Measurements from ENCODE around the gene GRAP2. TPM values are rescaled to one million over a fixed set of nuclear protein-coding genes. Genes with fewer than 3 reads are reported as not detected.

Gene GRAP2
- total and polyA plus RNA-seq, 2 of the 13 experiments (the other 11 are each of a cell fraction or from before 2014, with no cell fraction given): 0.15 TPM; not detected in 1

DNA sequence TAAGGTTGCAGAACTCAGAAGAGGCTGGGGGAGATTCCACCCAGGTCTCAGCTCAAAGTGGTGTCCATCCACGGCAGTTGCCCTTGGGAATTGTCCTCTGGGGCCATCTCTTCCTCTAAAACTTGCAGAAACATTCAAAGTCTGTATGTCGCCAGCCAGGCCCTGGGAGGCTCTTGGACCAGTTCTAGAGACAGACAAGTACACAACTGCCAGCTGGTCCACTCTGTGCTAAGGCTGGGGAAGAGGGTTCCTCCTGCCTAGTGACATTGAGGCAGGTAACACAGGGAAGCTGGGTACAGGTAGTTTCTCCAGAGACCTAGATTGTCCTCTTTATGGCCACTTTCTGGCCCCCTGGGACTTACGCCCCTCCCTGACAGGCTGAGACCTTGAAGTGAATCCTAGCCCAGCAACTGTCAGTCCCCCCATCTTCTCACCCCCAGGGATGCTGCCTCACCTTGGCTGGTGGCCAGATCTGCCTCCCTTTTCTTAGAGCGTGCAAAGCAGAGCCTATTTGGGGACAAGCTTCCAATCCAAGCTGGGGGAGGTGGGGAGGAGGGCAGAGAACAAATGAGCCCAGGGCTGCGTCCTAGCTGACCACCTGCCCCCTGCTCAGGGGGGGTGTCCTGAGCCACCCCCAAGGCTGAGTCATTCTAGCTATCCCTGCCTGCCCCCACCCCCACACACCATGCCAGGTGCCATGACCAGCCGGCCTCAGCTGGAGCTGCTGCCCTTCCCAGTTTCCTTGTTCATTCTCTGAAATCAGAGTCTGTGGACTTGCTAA, 102.2 kb downstream of the GRAP2 start:
- no TSS peak for BruUV-seq (replicated peaks)
- DNase-seq (ENCODE audit: low spot score) (no peak), ATAC-seq (no peak), FAIRE-seq (no peak)
- no peak overlapping the region for H3K4me3 ChIP-seq (replicated peaks in 1 of 3; ENCODE audit: insufficient read depth in 1 of 3, low read depth in 2 of 3, low read length in 3 of 3)
- no peaks in the 10 kb centered on the region for H3K9me3 ChIP-seq (ENCODE audit: low read length)
- ChIA-PET POLR2A (no interaction called here), CTCF (ENCODE audit: low intra/inter-chr PET ratio, low total read pairs) (no interaction called here)
- H2AFZ ChIP-seq (ENCODE audit: low read length): no peak overlapping the region
- in situ Hi-C loops (cut with HindIII; ENCODE audit: extremely low pct_ligation_motif_present, low pct_unique_long_range_greater_than_20kb): no loop called here
- H4K20me1 ChIP-seq (ENCODE audit: insufficient read depth, low read length): no peaks in the 10 kb centered on the region
- H3K79me2 ChIP-seq (ENCODE audit: insufficient read depth, low read length): no peaks in the 10 kb centered on the region
- 49% methylated on average over 4 of the region's 6 CpGs for WGBS (ENCODE audit: low lambda C conversion rate)
- H3K4me1 ChIP-seq (ENCODE audit: insufficient read depth, low read length): peaks cover 47% of the 10 kb centered on the region
- TF ChIP-seq NRL (CRISPR knock-in tag; IDR thresholded peaks at IDR 0.05; ENCODE audit: borderline replicate concordance) (no peak), ZBTB42 (CRISPR knock-in tag; IDR thresholded peaks at IDR 0.05) (no peak)
- no peak overlapping the region for H3K27ac ChIP-seq (ENCODE audit: extremely low read length, insufficient read depth, low read length)
- no peak overlapping the region for H3K9ac ChIP-seq (ENCODE audit: insufficient read depth, low read depth, low read length)
- intact Hi-C loops (cut with micrococcal nuclease; ENCODE audit: unreplicated experiment): no loop called here
- H3K27me3 ChIP-seq (ENCODE audit: control insufficient read depth in 1 of 2, insufficient read depth in 2 of 2, low read length in 2 of 2): peaks cover 3 to 38% of the 10 kb centered on the region in 2 experiments; a peak in 3 of 5 replicates
- no peaks in the 10 kb centered on the region for H3K36me3 ChIP-seq (replicated peaks in 1 of 2; ENCODE audit: control insufficient read depth in 1 of 2, insufficient read depth in 2 of 2, low read length in 2 of 2)
- H3K4me2 ChIP-seq (ENCODE audit: low read depth, low read length): no peak overlapping the region

GRCh38 chr22:40004836-40005235, 104.0 kb downstream of the GRAP2 start:
- no TSS peak for BruUV-seq (replicated peaks)
- FAIRE-seq (no peak), ATAC-seq (no peak), DNase-seq (ENCODE audit: low spot score) (no peak)
- H3K4me1 ChIP-seq (ENCODE audit: insufficient read depth, low read length): peaks cover 30% of the 10 kb centered on the region
- no peak overlapping the region for H3K9ac ChIP-seq (ENCODE audit: insufficient read depth, low read depth, low read length)
- peaks cover 6 to 52% of the 10 kb centered on the region in 2 experiments; a peak in 3 of 5 replicates for H3K27me3 ChIP-seq (ENCODE audit: control insufficient read depth in 1 of 2, insufficient read depth in 2 of 2, low read length in 2 of 2)
- H3K36me3 ChIP-seq (replicated peaks in 1 of 2; ENCODE audit: control insufficient read depth in 1 of 2, insufficient read depth in 2 of 2, low read length in 2 of 2): no peaks in the 10 kb centered on the region
- no peaks in the 10 kb centered on the region for H3K9me3 ChIP-seq (ENCODE audit: low read length)
- H3K4me3 ChIP-seq (replicated peaks in 1 of 3; ENCODE audit: insufficient read depth in 1 of 3, low read depth in 2 of 3, low read length in 3 of 3): no peak overlapping the region
- in situ Hi-C loops (cut with HindIII; ENCODE audit: extremely low pct_ligation_motif_present, low pct_unique_long_range_greater_than_20kb) (no loop called here), intact Hi-C loops (cut with micrococcal nuclease; ENCODE audit: unreplicated experiment) (no loop called here)
- H3K4me2 ChIP-seq (ENCODE audit: low read depth, low read length): no peak overlapping the region
- POLR2A ChIA-PET: no interaction called here
- H3K27ac ChIP-seq (ENCODE audit: extremely low read length, insufficient read depth, low read length): no peak overlapping the region
- no peak overlapping the region for H2AFZ ChIP-seq (ENCODE audit: low read length)
- no peaks in the 10 kb centered on the region for H3K79me2 ChIP-seq (ENCODE audit: insufficient read depth, low read length)
- CTCF ChIA-PET (ENCODE audit: low intra/inter-chr PET ratio, low total read pairs): no interaction called here
- H4K20me1 ChIP-seq (ENCODE audit: insufficient read depth, low read length): no peaks in the 10 kb centered on the region
- TF ChIP-seq HMGXB4 (CRISPR knock-in tag; IDR thresholded peaks at IDR 0.05; ENCODE audit: borderline replicate concordance in 1 of 2, low read depth in 1 of 2) (no peak), RBFOX2 (IDR thresholded peaks at IDR 0.05; ENCODE audit: low read depth, low read length) (no peak), ZNF468 (CRISPR knock-in tag; IDR thresholded peaks at IDR 0.05) (no peak)
- WGBS (ENCODE audit: low lambda C conversion rate): 13% methylated on average over 6 of the region's 6 CpGs

All from HepG2 (cell line).